GM12878 (cell line): ENCODE measurements around the gene CYP1B1. TPM values are rescaled to one million over a fixed set of nuclear protein-coding genes. Genes with fewer than 3 reads are reported as not detected.

Source experiments
- ATAC-seq: fragments of 200-7000 bp; cut with Tn5 transposase; 3 replicates; pipeline ENCODE4 v1.9.1; 2020; ENCODE audit warnings: mild to moderate bottlenecking, moderate library complexity
- BruUV-seq: library from RNA; stranded (reverse); fragments of 400-500 nt; replicated peaks from 2 replicates; lab custom pipeline; 2021; lab: Mats Ljungman, UMichigan
- CTCF ChIA-PET: fragments of 300-600 bp; sonication (Branson Sonifier 250); formaldehyde crosslinking; extraction: SDS; loops from one replicate; lab custom pipeline; 2021; ENCODE audit warnings: inconsistent platforms; lab: Yijun Ruan, JAX
- POLR2A ChIA-PET: fragments of 350-600 bp; formaldehyde crosslinking; extraction: SDS; loops from one replicate; lab custom pipeline; 2021; ENCODE audit warnings: inconsistent platforms; lab: Charles Lee
- RAD21 ChIA-PET: fragments of 300-600 bp; sonication (Branson Sonifier 250); formaldehyde crosslinking; loops from one replicate; lab custom pipeline; 2023; ENCODE audit warnings: antibody characterized with exemption; ENCODE audit not compliant: unreplicated experiment; lab: Charles Lee
- SMC1A ChIA-PET: fragments of 300-600 bp; sonication (Branson Sonifier 250); formaldehyde crosslinking; loops from one replicate; lab custom pipeline; 2023; ENCODE audit not compliant: unreplicated experiment, uncharacterized antibody; lab: Charles Lee
- DNase-seq: peaks from one replicate; pipeline ENCODE4 v3.0.0-alpha.2; 2011; ENCODE audit warnings: low read depth, low spot score
- FAIRE-seq: peaks from 3 replicates; lab custom pipeline; 2011; peaks lifted over from hg19 to GRCh38; lab: Jason Lieb, UNC
- H2AFZ ChIP-seq: 2 replicates; pipeline ENCODE4 v1.6.0; 2011; ENCODE audit warnings: low read depth, low read length, control low read depth; ENCODE audit not compliant: control insufficient read depth
- H3K27ac ChIP-seq: 2 replicates; pipeline ENCODE4 v1.5.1; 2011; ENCODE audit warnings: control low read depth; ENCODE audit not compliant: control insufficient read depth, insufficient read depth
- H3K27me3 ChIP-seq, 2 experiments: replicated peaks in 1 of 2; 2 replicates each; pipeline versions ENCODE4 v1.6.0 to v1.6.1; 2011; ENCODE audit warnings: low read length in 1 of 2; ENCODE audit not compliant: control insufficient read depth in 2 of 2, insufficient read depth in 2 of 2
- H3K36me3 ChIP-seq, 2 experiments: 2 replicates each; pipeline ENCODE4 v1.5.1; 2011; ENCODE audit warnings: low read length in 1 of 2; ENCODE audit not compliant: control insufficient read depth in 2 of 2, insufficient read depth in 2 of 2
- H3K4me1 ChIP-seq: 2 replicates; pipeline ENCODE4 v1.6.1; 2011; ENCODE audit warnings: mild to moderate bottlenecking, low read length, moderate library complexity, mixed read lengths; ENCODE audit not compliant: control insufficient read depth, insufficient read depth
- H3K4me2 ChIP-seq: 2 replicates; pipeline ENCODE4 v1.6.0; 2011; ENCODE audit warnings: control low read depth; ENCODE audit not compliant: control insufficient read depth, insufficient read depth
- H3K4me3 ChIP-seq: fragments of 200-600 bp; sonication (generic); 2 replicates; pipeline ENCODE4 v1.5.1; 2016
- H3K79me2 ChIP-seq: 2 replicates; pipeline ENCODE4 v1.6.0; 2011; ENCODE audit warnings: low read length; ENCODE audit not compliant: control insufficient read depth, insufficient read depth
- H3K9ac ChIP-seq: 2 replicates; pipeline ENCODE4 v1.8.0; 2011; ENCODE audit warnings: low read length, control low read depth, mixed read lengths; ENCODE audit not compliant: control insufficient read depth, insufficient read depth
- H3K9me3 ChIP-seq: replicated peaks from 3 replicates; pipeline ENCODE4 v1.5.1; 2011; ENCODE audit warnings: mild to moderate bottlenecking, low read length; ENCODE audit not compliant: control insufficient read depth, insufficient read depth
- H4K20me1 ChIP-seq: 2 replicates; pipeline ENCODE4 v1.6.0; 2011; ENCODE audit not compliant: control insufficient read depth, insufficient read depth
- CBX5 ChIP-seq: sonication (generic); IDR thresholded peaks from 2 replicates; pipeline ENCODE4 v1.6.1; 2016; ENCODE audit warnings: low read depth, moderate library complexity, mild to moderate bottlenecking, inconsistent platforms
- CREB1 ChIP-seq: IDR thresholded peaks from 2 replicates; pipeline ENCODE4 v1.6.1; 2012; ENCODE audit warnings: low read depth, mild to moderate bottlenecking, inconsistent platforms
- CREM ChIP-seq: IDR thresholded peaks from 2 replicates; pipeline ENCODE4 v1.6.1; 2014; ENCODE audit warnings: antibody characterized with exemption, low read depth
- CTCF ChIP-seq, 3 experiments: IDR thresholded peaks in 2 of 3; conservative IDR thresholded peaks in 1 of 3; 2 replicates each; pipeline ENCODE4 v1.5.1; 2011; ENCODE audit warnings: low read depth in 3 of 3, low read length in 3 of 3, mild to moderate bottlenecking in 3 of 3, control low read depth in 2 of 3, moderate library complexity in 2 of 3, inconsistent platforms in 1 of 3, mixed read lengths in 1 of 3; ENCODE audit not compliant: control insufficient read depth in 2 of 3, insufficient read depth in 1 of 3; ENCODE audit errors: extremely low read depth in 1 of 3
- IRF4 ChIP-seq: IDR thresholded peaks from 2 replicates; pipeline ENCODE4 v1.6.1; 2011; ENCODE audit warnings: low read depth, low read length
- JUNB ChIP-seq: IDR thresholded peaks from 2 replicates; pipeline ENCODE4 v1.6.1; 2016; ENCODE audit warnings: antibody characterized with exemption, mild to moderate bottlenecking
- MEF2A ChIP-seq: IDR thresholded peaks from 2 replicates; pipeline ENCODE4 v1.6.1; 2011; ENCODE audit warnings: low read depth, mild to moderate bottlenecking, low read length, moderate library complexity; ENCODE audit not compliant: insufficient read depth
- MTA2 ChIP-seq: fragments of 450-650 bp; IDR thresholded peaks from 2 replicates; pipeline ENCODE4 v1.6.1; 2016; ENCODE audit warnings: low read depth, mild to moderate bottlenecking, moderate library complexity
- MTA3 ChIP-seq: IDR thresholded peaks from 2 replicates; pipeline ENCODE4 v1.6.1; 2012; ENCODE audit warnings: low read length, inconsistent platforms, borderline replicate concordance
- POU2F2 ChIP-seq: IDR thresholded peaks from 3 replicates; pipeline ENCODE4 v1.6.1; 2011; ENCODE audit warnings: low read depth, mild to moderate bottlenecking, low read length, borderline replicate concordance
- RAD21 ChIP-seq: IDR thresholded peaks from 2 replicates; pipeline ENCODE4 v1.6.1; 2011; ENCODE audit warnings: mild to moderate bottlenecking, low read depth, low read length, moderate library complexity; ENCODE audit not compliant: insufficient read depth
- RCOR1 ChIP-seq: conservative IDR thresholded peaks from 2 replicates; pipeline ENCODE4 v1.6.1; 2012; ENCODE audit warnings: low read depth, low read length, improper control_type of control experiment
- RELA ChIP-seq: fragments of 450-650 bp; IDR thresholded peaks from 2 replicates; pipeline ENCODE4 v1.8.0; 2014; ENCODE audit warnings: borderline replicate concordance; ENCODE audit not compliant: partially characterized antibody
- RUNX3 ChIP-seq: IDR thresholded peaks from 2 replicates; pipeline ENCODE4 v1.6.1; 2012; ENCODE audit warnings: low read length, inconsistent platforms
- SMC3 ChIP-seq: IDR thresholded peaks from 2 replicates; pipeline ENCODE4 v1.6.1; 2011; ENCODE audit warnings: low read length, improper control_type of control experiment, borderline replicate concordance
- YY1 ChIP-seq: IDR thresholded peaks from 2 replicates; pipeline ENCODE4 v1.6.1; 2011; ENCODE audit warnings: low read depth, mild to moderate bottlenecking, low read length
- WGBS: methylation state at CpG from one replicate; pipeline ENCODE4 v1.1.6; 2016; ENCODE audit warnings: low lambda C conversion rate; ENCODE audit not compliant: insufficient replicate concordance, insufficient coverage; ENCODE audit errors: missing lambda C conversion rate; 5-methylcytosine and 5-hydroxymethylcytosine counted together
- in situ Hi-C: fragments of 300-500 bp; cut with MboI; formaldehyde crosslinking; loops from 9 replicates; pipeline ENCODE4 v1.14.3; 2018; ENCODE audit warnings: mixed read lengths
- intact Hi-C: fragments of 100-400 bp; cut with micrococcal nuclease; formaldehyde crosslinking; loops from one replicate; pipeline ENCODE4 v1.14.2; 2022; ENCODE audit not compliant: unreplicated experiment
- polyA plus RNA-seq, 11 experiments: library from polyadenylated mRNA; depleted of rRNA in 4 of 11; unstranded in 6 of 11; stranded (reverse) in 5 of 11; fragments of >200 nt; fragmentation: Nextera tagmentation in 4 of 11; fragmentation: Illumina TruSeq in 1 of 11; extraction: Ambion mirVana in 4 of 11; extraction: Trizol in 1 of 11; gene quantifications; 1 replicate in 1 of 11; 2 replicates in 10 of 11; pipeline versions ENCODE4 v1.2.1 to v1.2.3, GENCODE V29; 2011 to 2016; ENCODE audit warnings: inconsistent platforms in 2 of 11, missing spikeins in 2 of 11, low read depth in 1 of 11
- total RNA-seq, 4 experiments: library from RNA; depleted of rRNA in 3 of 4; stranded (reverse); fragments of >200 nt in 3 of 4; fragmentation: Illumina TruSeq in 1 of 4; extraction: Trizol in 1 of 4; gene quantifications; 2 replicates each; pipeline versions ENCODE4 v1.2.1 to v1.2.3, GENCODE V29; 2013 to 2021
- TF ChIP-seq, protein P1 (sequence below): IDR thresholded peaks from 2 replicates; pipeline ENCODE4 v1.6.1; 2011; ENCODE audit warnings: mild to moderate bottlenecking, low read depth, low read length, moderate library complexity; ENCODE audit not compliant: insufficient replicate concordance
- TF ChIP-seq, protein P2 (sequence below): IDR thresholded peaks from 2 replicates; pipeline ENCODE4 v1.6.1; 2011; ENCODE audit warnings: borderline replicate concordance, low read depth, mild to moderate bottlenecking, moderate library complexity, low read length; ENCODE audit not compliant: insufficient read depth, poor library complexity, severe bottlenecking

The CYP1B1 gene
- total and polyA plus RNA-seq, 10 of the 15 experiments (the other 5 are each of a cell fraction or from before 2014, with no cell fraction given) = 0.35 to 29.7 (median 3.4) TPM

GRCh38 chr2:38115216-38116032, 39.5 kb upstream of the CYP1B1 start:
- Histone ChIP-seq H4K20me1 (no peaks in the 10 kb centered on the region), H3K4me3 (no peak overlapping the region), H3K4me2 (no peak overlapping the region), H3K9ac (no peak overlapping the region), H2AFZ (no peak overlapping the region), H3K9me3 (no peaks in the 10 kb centered on the region; the same call in 1 of the 3 replicates), H3K4me1 (peaks cover 9% of the 10 kb centered on the region), H3K27me3 (no peaks in the 10 kb centered on the region), H3K36me3 (no peaks in the 10 kb centered on the region), H3K79me2 (no peaks in the 10 kb centered on the region), H3K27ac (no peak overlapping the region; the same call in 1 of the 2 replicates)
- WGBS = 7% methylated on average over 8 of the region's 8 CpGs
- BruUV-seq = no TSS peak
- DNase-seq (peak; percentile 55), ATAC-seq (peak; percentile 96), FAIRE-seq (peak; percentile 83)
- intact Hi-C loops (loop anchor here (1.0 to 5.0 kb wide), 7 partner anchors 39 to 723 kb away; partner anchors contain the start of gene CYP1B1), in situ Hi-C loops (no loop called here)
- ChIA-PET CTCF (interaction anchor here (0.8 to 3.7 kb wide), 38 partner anchors 9 to 719 kb away, joined by 3 to 21 read pairs (median 4); no protein-coding TSS in a partner anchor), SMC1A (interaction anchor here (0.6 to 2.7 kb wide), 19 partner anchors 14 to 720 kb away, joined by 3 to 11 read pairs (median 4); no protein-coding TSS in a partner anchor), POLR2A (no interaction called here), RAD21 (interaction anchor here (0.7 to 1.8 kb wide), 15 partner anchors 11 to 722 kb away, joined by 3 to 11 read pairs (median 3); no protein-coding TSS in a partner anchor)
- TF ChIP-seq CTCF (IDR thresholded peaks at IDR 0.05 in 2 of 3, conservative IDR thresholded peaks at IDR 0.05 in 1 of 3; ENCODE audit: control insufficient read depth in 2 of 3, extremely low read depth in 1 of 3, insufficient read depth in 1 of 3, low read depth in 3 of 3, low read length in 3 of 3) (peak; percentile 91 to 97 (median 96)), POU2F2 (peak; percentile 58; the same call in 2 of the 3 replicates), JUNB (no peak), RELA (peak; percentile 16), MTA2 (no peak), CREB1 (0 out of 2 replicates have a peak, but pooled peaks have one; percentile 34), YY1 (peak; percentile 85), RUNX3 (peak; percentile 44; the same call in 1 of the 2 replicates), SMC3 (peak; percentile 93), CREM (peak; percentile 22; the same call in 1 of the 2 replicates), MTA3 (no peak), CBX5 (peak; percentile 85; the same call in 1 of the 2 replicates), MEF2A (peak; percentile 52; the same call in 1 of the 2 replicates), IRF4 (peak; percentile 56; the same call in 1 of the 2 replicates), RCOR1 (0 out of 2 replicates have a peak, but pooled peaks have one; percentile 33), RAD21 (peak; percentile 98)
- TF ChIP-seq, protein P1, sequence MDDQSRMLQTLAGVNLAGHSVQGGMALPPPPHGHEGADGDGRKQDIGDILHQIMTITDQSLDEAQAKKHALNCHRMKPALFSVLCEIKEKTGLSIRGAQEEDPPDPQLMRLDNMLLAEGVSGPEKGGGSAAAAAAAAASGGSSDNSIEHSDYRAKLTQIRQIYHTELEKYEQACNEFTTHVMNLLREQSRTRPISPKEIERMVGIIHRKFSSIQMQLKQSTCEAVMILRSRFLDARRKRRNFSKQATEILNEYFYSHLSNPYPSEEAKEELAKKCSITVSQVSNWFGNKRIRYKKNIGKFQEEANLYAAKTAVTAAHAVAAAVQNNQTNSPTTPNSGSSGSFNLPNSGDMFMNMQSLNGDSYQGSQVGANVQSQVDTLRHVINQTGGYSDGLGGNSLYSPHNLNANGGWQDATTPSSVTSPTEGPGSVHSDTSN = peak; percentile 73
- TF ChIP-seq, protein P2, sequence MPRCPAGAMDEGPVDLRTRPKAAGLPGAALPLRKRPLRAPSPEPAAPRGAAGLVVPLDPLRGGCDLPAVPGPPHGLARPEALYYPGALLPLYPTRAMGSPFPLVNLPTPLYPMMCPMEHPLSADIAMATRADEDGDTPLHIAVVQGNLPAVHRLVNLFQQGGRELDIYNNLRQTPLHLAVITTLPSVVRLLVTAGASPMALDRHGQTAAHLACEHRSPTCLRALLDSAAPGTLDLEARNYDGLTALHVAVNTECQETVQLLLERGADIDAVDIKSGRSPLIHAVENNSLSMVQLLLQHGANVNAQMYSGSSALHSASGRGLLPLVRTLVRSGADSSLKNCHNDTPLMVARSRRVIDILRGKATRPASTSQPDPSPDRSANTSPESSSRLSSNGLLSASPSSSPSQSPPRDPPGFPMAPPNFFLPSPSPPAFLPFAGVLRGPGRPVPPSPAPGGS = no peak
